Fibroblast of skin of back (primary cell): ENCODE results near the gene PSMC5. TPM values are rescaled to one million over a fixed set of nuclear protein-coding genes. Genes with fewer than 3 reads are reported as not detected.
A peak's percentile ranks its signal among the peaks of the same experiment; 100 is the strongest.
"Not testable (repeated sequence)": the region's sequence is repeated elsewhere in the genome, so short reads cannot be mapped to it uniquely, and the experiment has no call there.

ENCODE experiments used
- DNase-seq: peaks from one replicate; pipeline ENCODE4 v3.0.0-alpha.2; 2013
- polyA plus RNA-seq, 2 experiments: library from polyadenylated mRNA; unstranded; fragments of 120-200 nt; gene quantifications; one replicate each; pipeline ENCODE4 v1.2.1, GENCODE V29; 2013; ENCODE audit not compliant: insufficient read length in 2 of 2

Gene PSMC5
- polyA plus RNA-seq (2013, experiment 1 of 2; ENCODE audit: insufficient read length): 190 TPM
- polyA plus RNA-seq (2013, experiment 2 of 2; ENCODE audit: insufficient read length): 112 TPM

GRCh38 chr17:63827002-63827800, at the start of gene PSMC5, which contains the start of gene FTSJ3:
TSS of gene PSMC5 (plus strand) at chr17:63827431. CDS start at chr17:63827491, 60 bp downstream.
TSS of gene FTSJ3 (minus strand) at chr17:63827663. CDS start at chr17:63826902, 761 bp downstream.
- peak; percentile 96 for DNase-seq

- no peak for DNase-seq
These were observed 46.7 kb upstream of the PSMC5 start for GRCh38 chr17:63780507-63780906.

GRCh38 chr17:63780928-63781327, 46.3 kb upstream of the PSMC5 start:
- no peak for DNase-seq

- no peak for DNase-seq
These were observed 43.7 kb upstream of the PSMC5 start for GRCh38 chr17:63783522-63783921.

GRCh38 chr17:63785556-63785955, 41.7 kb upstream of the PSMC5 start:
- DNase-seq: peak; percentile 22

GRCh38 chr17:63786117-63786516, 41.1 kb upstream of the PSMC5 start:
- no peak for DNase-seq

GRCh38 chr17:63786971-63787711, 40.1 kb upstream of the PSMC5 start:
- no peak for DNase-seq

- DNase-seq: no peak
These were observed 37.2 kb upstream of the PSMC5 start for GRCh38 chr17:63790057-63790456.

- DNase-seq: no peak
These were observed 35.0 kb upstream of the PSMC5 start for GRCh38 chr17:63792055-63792729.

- not testable (repeated sequence) for DNase-seq
These were observed 30.9 kb upstream of the PSMC5 start for GRCh38 chr17:63796375-63796774.

GRCh38 chr17:63798572-63799106, 28.6 kb upstream of the PSMC5 start:
- no peak for DNase-seq

GRCh38 chr17:63800783-63801182, 26.4 kb upstream of the PSMC5 start:
- DNase-seq: no peak

- DNase-seq: peak; percentile 28
These were observed 22.9 kb upstream of the PSMC5 start for GRCh38 chr17:63804328-63804727.

- no peak for DNase-seq
These were observed 21.6 kb upstream of the PSMC5 start for GRCh38 chr17:63805591-63805990.

- no peak for DNase-seq
These were observed 17.3 kb upstream of the PSMC5 start for GRCh38 chr17:63809970-63810369.

- DNase-seq: no peak
These were observed 11.1 kb upstream of the PSMC5 start for GRCh38 chr17:63816123-63816522.

GRCh38 chr17:63816669-63817068, 10.6 kb upstream of the PSMC5 start:
- no peak for DNase-seq

GRCh38 chr17:63817736-63818385, 9.4 kb upstream of the PSMC5 start:
- no peak for DNase-seq

GRCh38 chr17:63819131-63819530, 8.1 kb upstream of the PSMC5 start:
- DNase-seq: no peak

GRCh38 chr17:63819585-63820537, 7.4 kb upstream of the PSMC5 start:
- no peak for DNase-seq
